BE2C (cell line): ENCODE data around the gene OOSP4B. TPM values are rescaled to one million over a fixed set of nuclear protein-coding genes. Genes with fewer than 3 reads are reported as not detected.
"Not testable (repeated sequence)": the region's sequence is repeated elsewhere in the genome, so short reads cannot be mapped to it uniquely, and the experiment has no call there.

Experiments used
- DNase-seq: peaks from one replicate; pipeline ENCODE4 v3.0.0-alpha.2; 2020
- H3K27me3 ChIP-seq: fragments of 250-450 bp; sonication (Bioruptor Pico); 2 replicates; pipeline ENCODE4 v1.5.1; 2020; ENCODE audit warnings: mild to moderate bottlenecking
- H3K36me3 ChIP-seq: fragments of 250-450 bp; sonication (Bioruptor Pico); 2 replicates; pipeline ENCODE4 v1.5.1; 2020; ENCODE audit warnings: mild to moderate bottlenecking
- H3K4me1 ChIP-seq: fragments of 250-450 bp; sonication (Bioruptor Pico); 2 replicates; pipeline ENCODE4 v1.5.1; 2020
- H3K4me3 ChIP-seq: 2 replicates; pipeline ENCODE4 v1.5.1; 2011; ENCODE audit warnings: low read depth, low read length
- H3K9me3 ChIP-seq: fragments of 250-450 bp; sonication (Bioruptor Pico); 2 replicates; pipeline ENCODE4 v1.5.1; 2020
- CTCF ChIP-seq: IDR thresholded peaks from 2 replicates; pipeline ENCODE4 v1.5.1; 2012; ENCODE audit warnings: mild to moderate bottlenecking, low read depth, low read length
- polyA plus RNA-seq: library from polyadenylated mRNA; unstranded; fragments of >200 nt; gene quantifications from one replicate; pipeline ENCODE4 v1.2.1, GENCODE V29; 2012; ENCODE audit warnings: low read depth, missing spikeins; ENCODE audit not compliant: insufficient read length, insufficient read depth

Gene OOSP4B
- polyA plus RNA-seq, result not detected

GRCh38 chr11:60016881-60017280 is at the start of gene OOSP4B:
Gene OOSP4B, plus strand, starts transcription at chr11:60017181.
- H3K4me1 ChIP-seq, result no peaks in the 10 kb centered on the region
- H3K4me3 ChIP-seq, result no peak within 1 kb of the TSS
- no peaks in the 10 kb centered on the region for H3K9me3 ChIP-seq
- TF ChIP-seq CTCF, result no peak
- no peaks in the 10 kb centered on the region for H3K27me3 ChIP-seq
- no peak for DNase-seq
- no peaks in the 10 kb centered on the region for H3K36me3 ChIP-seq

- DNase-seq, result no peak
- no peaks in the 10 kb centered on the region for H3K27me3 ChIP-seq
- no peaks in the 10 kb centered on the region for H3K4me1 ChIP-seq
- H3K9me3 ChIP-seq, result no peaks in the 10 kb centered on the region
- TF ChIP-seq CTCF, result no peak
- no peak overlapping the region for H3K4me3 ChIP-seq
- no peaks in the 10 kb centered on the region for H3K36me3 ChIP-seq
Measured at GRCh38 chr11:59967677-59968394, 49.1 kb upstream of the OOSP4B start.

GRCh38 chr11:59968395-59968783 is 48.6 kb upstream of the OOSP4B start:
- H3K4me1 ChIP-seq, result no peaks in the 10 kb centered on the region
- no peak for TF ChIP-seq CTCF
- H3K36me3 ChIP-seq, result no peaks in the 10 kb centered on the region
- no peaks in the 10 kb centered on the region for H3K9me3 ChIP-seq
- no peak overlapping the region for H3K4me3 ChIP-seq
- no peak for DNase-seq
- H3K27me3 ChIP-seq, result no peaks in the 10 kb centered on the region

- H3K4me1 ChIP-seq, result no peaks in the 10 kb centered on the region
- H3K36me3 ChIP-seq, result no peaks in the 10 kb centered on the region
- no peaks in the 10 kb centered on the region for H3K9me3 ChIP-seq
- no peak for TF ChIP-seq CTCF
- no peaks in the 10 kb centered on the region for H3K27me3 ChIP-seq
- H3K4me3 ChIP-seq, result no peak overlapping the region
- DNase-seq, result no peak
Measured at GRCh38 chr11:59973097-59973496, 43.9 kb upstream of the OOSP4B start.

- Histone ChIP-seq H3K4me3 (no peak overlapping the region), H3K27me3 (no peaks in the 10 kb centered on the region), H3K9me3 (no peaks in the 10 kb centered on the region), H3K4me1 (no peaks in the 10 kb centered on the region), H3K36me3 (no peaks in the 10 kb centered on the region)
- no peak for TF ChIP-seq CTCF
- no peak for DNase-seq
Measured at GRCh38 chr11:59981106-59981770, 35.7 kb upstream of the OOSP4B start.

GRCh38 chr11:59982037-59982436 is 34.9 kb upstream of the OOSP4B start:
- not testable (repeated sequence) for H3K27me3 ChIP-seq, H3K4me3 ChIP-seq, H3K4me1 ChIP-seq, H3K36me3 ChIP-seq, H3K9me3 ChIP-seq, DNase-seq
